BJ (cell line): Measurements from ENCODE around the gene CTNNA1. TPM values are rescaled to one million over a fixed set of nuclear protein-coding genes. Genes with fewer than 3 reads are reported as not detected.

Experiments
- CTCF ChIA-PET: fragments of 350-600 bp; formaldehyde crosslinking; extraction: SDS; loops from one replicate; lab custom pipeline; 2021; ENCODE audit warnings: antibody characterized with exemption, inconsistent platforms; lab: Yijun Ruan, JAX
- POLR2A ChIA-PET: fragments of 300-600 bp; sonication (Branson Sonifier 250); formaldehyde crosslinking; extraction: SDS; loops from one replicate; lab custom pipeline; 2021; ENCODE audit warnings: antibody characterized with exemption; lab: Charles Lee
- DNase-seq: peaks from one replicate; pipeline ENCODE4 v3.0.0-alpha.2; 2011; ENCODE audit warnings: low read depth
- H3K27me3 ChIP-seq: 2 replicates; pipeline ENCODE4 v1.6.0; 2011; ENCODE audit warnings: low read length; ENCODE audit not compliant: control insufficient read depth, insufficient read depth
- H3K36me3 ChIP-seq: 2 replicates; pipeline ENCODE4 v1.5.1; 2011; ENCODE audit warnings: low read length; ENCODE audit not compliant: control insufficient read depth, insufficient read depth
- H3K4me3 ChIP-seq: 2 replicates; pipeline ENCODE4 v1.5.1; 2011; ENCODE audit warnings: low read depth, mild to moderate bottlenecking, control low read depth, low read length
- polyA plus RNA-seq: library from polyadenylated mRNA; depleted of rRNA; stranded (reverse); fragments of >200 nt; gene quantifications from 2 replicates; pipeline ENCODE4 v1.2.3, GENCODE V29; 2011; rRNA removed
- TF ChIP-seq, protein P1 (sequence below): IDR thresholded peaks from 2 replicates; pipeline ENCODE4 v1.5.1; 2011; ENCODE audit warnings: low read depth, mild to moderate bottlenecking, control low read depth, inconsistent platforms, low read length, moderate library complexity; ENCODE audit not compliant: insufficient read depth

CTNNA1 gene
- polyA plus RNA-seq, 1 experiment, result 169 TPM

DNA sequence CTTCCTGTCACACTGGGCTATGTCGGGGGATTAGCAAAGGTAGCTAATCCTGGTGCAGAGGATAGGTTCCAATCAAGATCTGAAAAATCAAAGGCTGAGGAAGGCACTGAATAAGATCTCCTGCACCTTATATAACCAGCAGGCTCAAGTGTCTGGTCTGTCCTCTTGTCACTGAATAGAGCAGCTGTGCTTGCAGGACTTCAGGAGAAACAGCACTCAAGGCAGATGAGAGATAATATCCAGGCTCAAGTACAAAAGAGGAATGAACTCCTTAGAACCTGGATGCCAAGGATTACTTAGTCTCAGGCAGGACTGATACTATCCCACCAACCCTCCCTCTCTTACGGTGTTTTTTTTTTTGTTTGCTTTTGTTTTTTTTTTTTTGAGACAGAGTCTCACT, 230.8 kb downstream of the CTNNA1 start:
- H3K36me3 ChIP-seq, result no peaks in the 10 kb centered on the region
- no peak for DNase-seq
- ChIA-PET CTCF (no interaction called here), POLR2A (no interaction called here)
- no peak overlapping the region for H3K4me3 ChIP-seq
- TF ChIP-seq, protein P1, sequence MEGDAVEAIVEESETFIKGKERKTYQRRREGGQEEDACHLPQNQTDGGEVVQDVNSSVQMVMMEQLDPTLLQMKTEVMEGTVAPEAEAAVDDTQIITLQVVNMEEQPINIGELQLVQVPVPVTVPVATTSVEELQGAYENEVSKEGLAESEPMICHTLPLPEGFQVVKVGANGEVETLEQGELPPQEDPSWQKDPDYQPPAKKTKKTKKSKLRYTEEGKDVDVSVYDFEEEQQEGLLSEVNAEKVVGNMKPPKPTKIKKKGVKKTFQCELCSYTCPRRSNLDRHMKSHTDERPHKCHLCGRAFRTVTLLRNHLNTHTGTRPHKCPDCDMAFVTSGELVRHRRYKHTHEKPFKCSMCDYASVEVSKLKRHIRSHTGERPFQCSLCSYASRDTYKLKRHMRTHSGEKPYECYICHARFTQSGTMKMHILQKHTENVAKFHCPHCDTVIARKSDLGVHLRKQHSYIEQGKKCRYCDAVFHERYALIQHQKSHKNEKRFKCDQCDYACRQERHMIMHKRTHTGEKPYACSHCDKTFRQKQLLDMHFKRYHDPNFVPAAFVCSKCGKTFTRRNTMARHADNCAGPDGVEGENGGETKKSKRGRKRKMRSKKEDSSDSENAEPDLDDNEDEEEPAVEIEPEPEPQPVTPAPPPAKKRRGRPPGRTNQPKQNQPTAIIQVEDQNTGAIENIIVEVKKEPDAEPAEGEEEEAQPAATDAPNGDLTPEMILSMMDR, result no peak
- no peaks in the 10 kb centered on the region for H3K27me3 ChIP-seq

Other genes with a start within 250 kb of the CTNNA1 start
- gene ETF1, start 210.2 kb upstream of the CTNNA1 start, polyA plus RNA-seq, result 52.4 and 86.4 TPM in 2 replicates
- gene HSPA9, start 178.0 kb upstream of the CTNNA1 start, polyA plus RNA-seq, result 216 and 245 TPM in 2 replicates
- 0.02 and 0.07 TPM in 2 replicates for gene LRRTM2, start 121.9 kb downstream of the CTNNA1 start, polyA plus RNA-seq